HG02610 (cell line): ENCODE measurements around the gene JAKMIP3.

Experiments used
- ATAC-seq: cut with Tn5 transposase; IDR thresholded peaks from one replicate; pipeline ENCODE4 v1.9.1; 2021; ENCODE audit warnings: mild to moderate bottlenecking, moderate library complexity; ENCODE audit not compliant: unreplicated experiment

The JAKMIP3 gene

DNA sequence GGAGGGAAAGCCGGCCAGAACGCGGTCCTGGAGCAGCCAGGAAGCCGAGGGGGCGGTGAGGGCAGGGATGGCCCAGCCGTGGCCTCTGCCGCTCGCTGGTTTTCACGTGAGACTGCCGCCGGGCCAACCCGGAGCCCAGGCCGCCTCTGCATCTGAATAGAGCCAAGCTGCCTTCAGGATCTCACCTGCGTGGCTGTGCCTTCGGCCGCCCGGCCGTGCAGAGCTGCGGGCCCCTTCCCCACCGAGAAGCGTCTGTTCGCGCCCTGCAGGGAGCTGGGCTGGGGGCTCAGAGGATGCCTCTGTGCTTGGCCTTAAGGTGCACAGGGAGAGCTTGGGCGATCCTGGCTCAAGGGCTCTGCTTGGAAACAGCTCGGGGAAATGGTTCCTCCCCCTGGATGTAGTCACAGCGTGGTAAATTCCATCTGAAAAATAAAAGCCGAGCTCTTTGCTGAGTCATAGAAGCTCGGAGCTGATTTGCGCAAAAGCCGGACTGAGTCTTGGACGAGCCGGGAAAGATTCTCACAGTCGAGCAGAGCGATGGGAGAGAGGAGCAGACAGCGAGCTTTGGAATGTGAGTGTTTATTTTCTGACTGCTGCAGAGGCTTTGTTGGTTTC lies at the start of gene JAKMIP3:
Gene JAKMIP3, plus strand, starts transcription at position 456 of the 615 bp plus-strand sequence. CDS start 38,863 bp downstream, outside the sequence.
- ATAC-seq, result no peak

DNA sequence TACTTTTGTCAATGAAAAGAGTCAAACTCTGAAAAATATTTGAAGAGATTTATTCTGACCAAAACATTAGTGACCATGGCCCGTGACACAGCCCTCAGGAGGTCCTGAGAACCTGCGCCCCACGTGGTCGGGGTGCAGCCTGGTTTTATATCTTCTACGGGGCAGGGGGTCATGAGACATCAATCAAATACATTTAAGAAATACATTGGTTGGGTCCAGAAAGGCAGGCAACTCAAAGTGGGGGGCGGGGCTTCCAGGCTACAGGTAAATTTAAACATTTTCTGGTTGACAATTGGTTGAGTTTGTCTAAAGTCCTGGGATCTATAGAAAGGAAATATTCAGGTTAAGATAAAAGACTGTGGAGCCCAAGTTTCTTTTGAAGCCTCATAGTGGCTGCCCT lies 49.2 kb upstream of the JAKMIP3 start:
- ATAC-seq, result no peak

- no peak for ATAC-seq
Observed at GRCh38 chr10:132018446-132018845, 47.3 kb upstream of the JAKMIP3 start.

GRCh38 chr10:132019366-132019765 lies 46.4 kb upstream of the JAKMIP3 start:
- no peak for ATAC-seq

GRCh38 chr10:132020456-132020855 lies 45.3 kb upstream of the JAKMIP3 start:
- no peak for ATAC-seq

- ATAC-seq, result no peak
Observed at GRCh38 chr10:132021046-132021445, 44.7 kb upstream of the JAKMIP3 start.

DNA sequence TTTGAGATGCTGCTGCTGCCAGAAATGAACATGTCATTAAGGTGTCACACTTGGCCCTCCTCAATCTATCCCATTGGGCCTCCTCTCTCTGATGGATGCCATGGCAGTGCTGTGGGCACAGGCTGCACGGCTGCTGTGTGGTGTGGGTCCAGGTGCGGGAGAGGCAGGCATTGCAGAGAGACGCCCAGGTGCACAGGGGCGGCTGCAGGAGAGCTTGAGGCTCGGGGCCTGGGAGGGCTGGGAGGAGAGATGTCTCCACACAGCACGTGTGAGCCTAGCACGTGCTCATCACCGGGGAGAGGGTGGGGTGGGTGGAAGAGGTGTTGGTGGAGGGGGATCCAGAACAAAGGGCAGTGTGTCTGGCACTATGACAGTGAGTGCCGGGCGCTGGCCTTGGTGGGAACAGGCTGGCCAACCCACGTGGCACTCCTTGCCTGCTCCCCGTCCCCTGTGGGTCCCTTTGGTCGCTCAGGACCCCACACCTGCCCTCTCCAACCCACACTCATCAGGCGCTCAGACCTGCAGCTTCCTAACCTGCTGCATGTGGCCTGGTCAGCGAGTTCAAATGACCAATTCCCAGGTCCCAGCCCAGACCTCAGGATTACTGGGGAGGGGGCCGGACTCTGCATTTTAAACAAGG lies 44.1 kb upstream of the JAKMIP3 start:
- no peak for ATAC-seq

GRCh38 chr10:132022241-132022640 lies 43.5 kb upstream of the JAKMIP3 start:
- ATAC-seq, result no peak

- no peak for ATAC-seq
Observed at GRCh38 chr10:132023092-132023811, 42.5 kb upstream of the JAKMIP3 start.

GRCh38 chr10:132027423-132027983 lies 38.2 kb upstream of the JAKMIP3 start:
- no peak for ATAC-seq

DNA sequence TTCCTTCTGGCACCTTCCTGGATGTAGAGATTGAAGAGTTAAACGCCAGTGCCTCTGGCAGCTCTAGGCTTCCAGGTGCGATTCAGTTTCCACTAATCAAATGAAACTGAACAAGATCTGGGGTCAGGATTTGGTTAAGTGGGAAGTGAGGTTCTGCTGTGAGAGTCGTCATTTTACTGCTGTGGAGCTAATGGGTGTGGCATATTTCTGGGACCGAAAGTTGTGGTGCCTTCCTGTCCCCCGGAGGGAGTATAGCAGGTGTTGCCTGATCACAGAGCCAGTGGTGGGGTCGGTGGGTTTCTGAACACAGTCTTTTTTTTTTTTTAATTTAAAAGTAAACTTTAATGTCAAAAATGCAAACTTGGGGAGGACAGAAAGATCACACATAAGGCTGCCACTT lies 37.0 kb upstream of the JAKMIP3 start:
- no peak for ATAC-seq

GRCh38 chr10:132030898-132031463 lies 34.8 kb upstream of the JAKMIP3 start:
- ATAC-seq, result no peak

DNA sequence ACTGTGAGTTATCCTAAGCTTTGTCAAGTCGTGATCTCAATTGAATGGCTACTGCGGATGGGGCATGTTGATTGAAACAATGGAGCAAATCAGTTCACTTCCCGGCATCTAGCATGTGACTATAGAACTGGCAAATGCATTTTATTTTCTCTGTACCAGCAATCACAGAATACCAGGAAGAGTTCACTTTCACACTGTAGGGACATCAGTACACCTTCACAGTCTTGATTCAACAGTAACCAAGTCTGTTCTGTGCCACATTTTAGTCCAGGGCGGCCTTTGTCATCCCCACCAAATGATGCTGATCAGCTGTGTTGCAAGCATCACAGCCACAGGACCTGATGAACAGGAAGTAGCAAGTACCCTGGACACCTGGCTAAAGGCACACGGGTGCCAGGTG lies 32.1 kb upstream of the JAKMIP3 start:
- no peak for ATAC-seq

- ATAC-seq, result no peak
Observed at GRCh38 chr10:132035476-132035875, 30.3 kb upstream of the JAKMIP3 start.

GRCh38 chr10:132036153-132036886 lies 29.4 kb upstream of the JAKMIP3 start:
- ATAC-seq, result no peak

GRCh38 chr10:132036887-132037675 lies 28.7 kb upstream of the JAKMIP3 start:
- ATAC-seq, result no peak

DNA sequence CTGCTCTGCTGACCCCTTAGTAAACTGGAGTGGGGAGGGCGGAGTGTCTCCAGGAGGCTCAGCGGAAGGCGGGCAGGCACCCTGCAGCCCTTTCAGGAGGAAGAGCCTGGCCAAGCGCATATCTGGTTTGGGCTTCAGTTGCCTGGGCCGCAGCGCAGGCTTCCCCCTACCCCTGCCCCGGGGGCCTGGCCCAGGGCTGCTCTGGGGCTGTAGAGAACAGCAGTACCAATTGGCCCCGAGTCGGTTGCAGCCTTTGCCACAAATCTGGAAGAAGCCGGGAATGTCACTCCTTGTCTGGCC lies 28.1 kb upstream of the JAKMIP3 start:
- no peak for ATAC-seq

- no peak for ATAC-seq
Observed at GRCh38 chr10:132039371-132039770, 26.4 kb upstream of the JAKMIP3 start.

DNA sequence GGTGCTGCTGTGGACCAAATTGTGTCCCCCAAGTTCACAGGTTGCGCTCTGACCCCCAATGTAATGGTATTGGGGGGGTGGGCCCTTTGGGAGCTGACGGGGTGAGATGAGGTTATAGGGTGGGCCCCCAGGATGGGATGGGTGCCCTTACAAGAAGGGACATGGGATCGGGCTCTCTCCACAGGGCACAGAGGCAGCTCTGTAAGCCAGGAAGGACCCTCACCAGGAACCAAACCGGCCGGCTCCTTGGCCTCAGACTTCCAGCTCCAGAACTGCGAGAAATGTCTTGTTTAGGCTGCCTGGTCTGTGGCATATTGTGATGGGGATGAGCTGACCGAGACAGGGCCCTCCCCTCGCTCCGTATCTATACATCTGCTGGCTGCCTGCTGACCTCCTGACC lies 25.7 kb upstream of the JAKMIP3 start:
- no peak for ATAC-seq

GRCh38 chr10:132041340-132041739 lies 24.4 kb upstream of the JAKMIP3 start:
- no peak for ATAC-seq
